Stomach (tissue), 9 donors: ENCODE data around the gene PRCP. TPM values are rescaled to one million over a fixed set of nuclear protein-coding genes. Genes with fewer than 3 reads are reported as not detected.
A peak's percentile ranks its signal among the peaks of the same experiment; 100 is the strongest.
"Not testable (repeated sequence)": the region's sequence is repeated elsewhere in the genome, so short reads cannot be mapped to it uniquely, and the experiment has no call there.

Experiments
- DNase-seq, 2 donors: peaks; one replicate each; pipeline versions ENCODE4 v3.0.0 to v3.0.0-alpha.2; 2013 to 2019
- H3K27ac ChIP-seq, 5 donors: fragments of 200-600 bp in 4 of 5; sonication (generic) in 4 of 5; one replicate each; pipeline ENCODE4 v1.5.1; 2013 to 2019; ENCODE audit warnings: mild to moderate bottlenecking in 1 of 5, moderate library complexity in 1 of 5
- H3K27me3 ChIP-seq, 3 donors: fragments of 200-600 bp; sonication (generic); one replicate each; pipeline ENCODE4 v1.5.1; 2017 to 2019; ENCODE audit warnings: mixed run types in 1 of 3
- H3K36me3 ChIP-seq, 4 donors: fragments of 200-600 bp; sonication (generic); 1 replicate in 3 of 4; 2 replicates in 1 of 4; pipeline ENCODE4 v1.5.1; 2016 to 2019
- H3K4me1 ChIP-seq, 4 donors: fragments of 200-600 bp; sonication (generic); one replicate each; pipeline ENCODE4 v1.5.1; 2016 to 2019
- H3K4me3 ChIP-seq, 4 donors: fragments of 200-600 bp; sonication (generic) in 3 of 4; one replicate each; pipeline ENCODE4 v1.5.1; 2016 to 2019; ENCODE audit warnings: mild to moderate bottlenecking in 1 of 4
- H3K9me3 ChIP-seq, 4 donors: fragments of 200-600 bp; sonication (generic); one replicate each; pipeline ENCODE4 v1.5.1; 2016 to 2019
- CTCF ChIP-seq, 7 experiments: fragments of 450-650 bp in 4 of 7; fragments of 200-600 bp in 3 of 7; sonication (generic) in 3 of 7; IDR thresholded peaks; one replicate each; pipeline ENCODE4 v1.5.1; 2016 to 2019; ENCODE audit warnings: antibody characterized with exemption in 7 of 7, control low read depth in 2 of 7, mild to moderate bottlenecking in 1 of 7
- EP300 ChIP-seq: sonication (generic); formaldehyde crosslinking; IDR thresholded peaks from one replicate; pipeline ENCODE4 v1.6.1; 2017; ENCODE audit warnings: antibody characterized with exemption
- POLR2A ChIP-seq, 4 donors: fragments of 450-650 bp; IDR thresholded peaks; one replicate each; pipeline ENCODE4 v1.6.1; 2016; ENCODE audit warnings: antibody characterized with exemption in 4 of 4, control low read depth in 2 of 4, mild to moderate bottlenecking in 1 of 4, moderate library complexity in 1 of 4
- POLR2AphosphoS5 ChIP-seq, 3 donors: sonication (generic); formaldehyde crosslinking; IDR thresholded peaks; one replicate each; pipeline ENCODE4 v1.6.1; 2016; ENCODE audit warnings: antibody characterized with exemption in 3 of 3
- WGBS, 5 donors: extraction: QIAGEN DNeasy Blood & Tissue Kit in 3 of 5; methylation state at CpG; one replicate each; pipeline versions ENCODE4 v1.1.5 to v1.1.7; 2013 to 2018; 5-methylcytosine and 5-hydroxymethylcytosine counted together
- intact Hi-C: fragments of 100-400 bp; cut with DNase I; formaldehyde crosslinking; loops from one replicate; pipeline ENCODE4 v1.15.1; 2023; ENCODE audit warnings: low total_unique reads
- polyA plus RNA-seq, 3 donors: library from polyadenylated mRNA; stranded (reverse); fragments of 200-250 nt; gene quantifications; one replicate each; pipeline ENCODE4 v1.2.3, GENCODE V29; 2013
- total RNA-seq, 5 donors: library from RNA; depleted of rRNA; stranded (reverse); fragments of >200 nt; gene quantifications; one replicate each; pipeline versions ENCODE4 v1.1.0 to v1.2.3, GENCODE V29; 2014 to 2016
- donor health status: healthy with polysubstance abuse.
- donor health status: Bipolar disorder and iron deficiency.
- donor health status: healthy.

Gene PRCP
- total and polyA plus RNA-seq, 8 donors = 6.4 to 70.1 (median 29.7) TPM

GRCh38 chr11:82927264-82927880 is 27.1 kb upstream of the PRCP start:
- no peaks in the 10 kb centered on the region for H3K36me3 ChIP-seq
- H3K4me3 ChIP-seq = no peak overlapping the region
- no peak overlapping the region for H3K27ac ChIP-seq
- H3K9me3 ChIP-seq = no peaks in the 10 kb centered on the region
- TF ChIP-seq CTCF (IDR thresholded peaks at IDR 0.05) (peak in 5 of 7 experiments; percentile 44 to 89 (median 57)), POLR2AphosphoS5 (IDR thresholded peaks at IDR 0.05) (no peak)
- H3K27me3 ChIP-seq = no peaks in the 10 kb centered on the region
- peaks cover 0 to 7% (median 0%) of the 10 kb centered on the region in 4 donors for H3K4me1 ChIP-seq
- intact Hi-C loops = no loop called here
- DNase-seq = peak in 1 of 2 donors; percentile 78

- 92 to 96% (median 95%) methylated on average over 5 of the region's 5 CpGs for WGBS, 5 donors
- DNase-seq = no peak
- H3K27ac ChIP-seq = no peak overlapping the region
- TF ChIP-seq POLR2AphosphoS5 (IDR thresholded peaks at IDR 0.05) (no peak), CTCF (IDR thresholded peaks at IDR 0.05) (no peak), POLR2A (IDR thresholded peaks at IDR 0.05) (no peak), EP300 (no peak)
- H3K4me1 ChIP-seq = peaks cover 0 to 7% (median 0%) of the 10 kb centered on the region in 4 donors
- H3K4me3 ChIP-seq = no peak overlapping the region
- no peaks in the 10 kb centered on the region for H3K27me3 ChIP-seq
- intact Hi-C loops = no loop called here
- H3K36me3 ChIP-seq = no peaks in the 10 kb centered on the region
- H3K9me3 ChIP-seq = no peaks in the 10 kb centered on the region
Observed at GRCh38 chr11:82924522-82925224, 24.4 kb upstream of the PRCP start.

GRCh38 chr11:82922396-82923173 is 22.4 kb upstream of the PRCP start:
- H3K27ac ChIP-seq, H3K27me3 ChIP-seq, H3K9me3 ChIP-seq, H3K36me3 ChIP-seq, H3K4me3 ChIP-seq, intact Hi-C loops, H3K4me1 ChIP-seq, DNase-seq: not testable (repeated sequence)
- WGBS, 5 donors = 78 to 89% (median 85%) methylated on average over 7 to 8 of the region's 8 CpGs

GRCh38 chr11:82920227-82920626 is 20.0 kb upstream of the PRCP start:
- not testable (repeated sequence) for H3K9me3 ChIP-seq, H3K4me1 ChIP-seq
- H3K27ac ChIP-seq = peak overlapping the region in 1 of 5 donors; percentile 44

GRCh38 chr11:82919786-82920185 is 19.6 kb upstream of the PRCP start:
- H3K27me3 ChIP-seq, intact Hi-C loops, H3K9me3 ChIP-seq, H3K36me3 ChIP-seq, H3K4me3 ChIP-seq, H3K4me1 ChIP-seq, DNase-seq: not testable (repeated sequence)
- WGBS, 5 donors = 95 to 97% (median 96%) methylated on average over 10 of the region's 10 CpGs
- H3K27ac ChIP-seq = peak overlapping the region in 1 of 5 donors; percentile 44

More at GRCh38 chr11:82920227-82920626, 20.0 kb upstream of the PRCP start:
- H3K4me3 ChIP-seq, H3K36me3 ChIP-seq, DNase-seq, intact Hi-C loops, H3K27me3 ChIP-seq: not testable (repeated sequence)
- 32 to 45% (median 43%) methylated on average over 3 of the region's 3 CpGs for WGBS, 5 donors
